GM23248 (cell line): Measurements from ENCODE around the gene CCDC63. TPM values are rescaled to one million over a fixed set of nuclear protein-coding genes. Genes with fewer than 3 reads are reported as not detected.

Source experiments
- DNase-seq: peaks from one replicate; pipeline ENCODE4 v3.0.0-alpha.2; 2015
- H2AFZ ChIP-seq: fragments of 200-600 bp; sonication (generic); 2 replicates; pipeline ENCODE4 v1.6.1; 2016; ENCODE audit warnings: antibody characterized with exemption
- H3F3A ChIP-seq: fragments of 200-600 bp; sonication (generic); 2 replicates; pipeline ENCODE4 v1.6.1; 2016; ENCODE audit warnings: mild to moderate bottlenecking, antibody characterized with exemption, mixed run types; ENCODE audit not compliant: insufficient read depth
- H3K27ac ChIP-seq: fragments of 200-600 bp; sonication (generic); 2 replicates; pipeline ENCODE4 v1.5.1; 2016; ENCODE audit warnings: mild to moderate bottlenecking
- H3K27me3 ChIP-seq: fragments of 200-600 bp; sonication (generic); replicated peaks from 2 replicates; pipeline ENCODE4 v1.6.1; 2016; ENCODE audit warnings: mild to moderate bottlenecking; ENCODE audit not compliant: insufficient read depth
- H3K36me3 ChIP-seq: fragments of 200-600 bp; sonication (generic); 2 replicates; pipeline ENCODE4 v1.6.1; 2016; ENCODE audit warnings: low read depth, mild to moderate bottlenecking
- H3K4me1 ChIP-seq: fragments of 200-600 bp; sonication (generic); 2 replicates; pipeline ENCODE4 v1.6.1; 2016; ENCODE audit warnings: mild to moderate bottlenecking; ENCODE audit not compliant: insufficient read depth
- H3K4me2 ChIP-seq: fragments of 200-600 bp; sonication (generic); one replicate; pipeline ENCODE4 v1.6.1; 2016; ENCODE audit warnings: mild to moderate bottlenecking; ENCODE audit not compliant: unreplicated experiment
- H3K4me3 ChIP-seq: fragments of 200-600 bp; sonication (generic); 2 replicates; pipeline ENCODE4 v1.5.1; 2016; ENCODE audit warnings: mild to moderate bottlenecking
- H3K79me2 ChIP-seq: fragments of 200-600 bp; sonication (generic); 2 replicates; pipeline ENCODE4 v1.6.1; 2016; ENCODE audit warnings: mild to moderate bottlenecking; ENCODE audit not compliant: insufficient read depth
- H3K9ac ChIP-seq: fragments of 200-600 bp; sonication (generic); 2 replicates; pipeline ENCODE4 v1.6.1; 2016; ENCODE audit warnings: mild to moderate bottlenecking
- H3K9me2 ChIP-seq: fragments of 200-600 bp; sonication (generic); 2 replicates; pipeline ENCODE4 v1.6.1; 2016; ENCODE audit warnings: mixed run types, mild to moderate bottlenecking, moderate library complexity; ENCODE audit not compliant: insufficient read depth
- H3K9me3 ChIP-seq: fragments of 200-600 bp; sonication (generic); one replicate; pipeline ENCODE4 v1.6.1; 2017; ENCODE audit warnings: low read depth
- H4K20me1 ChIP-seq: fragments of 200-600 bp; sonication (generic); 2 replicates; pipeline ENCODE4 v1.6.0; 2016; ENCODE audit not compliant: insufficient read depth
- EZH2 ChIP-seq: fragments of 200-600 bp; sonication (generic); IDR thresholded peaks from 2 replicates; pipeline ENCODE4 v1.6.1; 2018; ENCODE audit warnings: antibody characterized with exemption, mild to moderate bottlenecking; ENCODE audit not compliant: insufficient read depth, poor library complexity, severe bottlenecking
- EZH2phosphoT487 ChIP-seq: fragments of 200-600 bp; sonication (generic); IDR thresholded peaks from 2 replicates; pipeline ENCODE4 v1.6.1; 2018; ENCODE audit warnings: antibody characterized with exemption, moderate library complexity, mild to moderate bottlenecking, low read depth; ENCODE audit not compliant: insufficient read depth
- WGBS, 2 experiments: methylation state at CpG; one replicate each; pipeline ENCODE4 v1.1.6; 2015 to 2017; ENCODE audit warnings: low lambda C conversion rate in 2 of 2, low coverage in 1 of 2; ENCODE audit errors: missing lambda C conversion rate in 2 of 2; 5-methylcytosine and 5-hydroxymethylcytosine counted together
- in situ Hi-C: fragments of 300-500 bp; cut with MboI; formaldehyde crosslinking; loops from 2 replicates; pipeline ENCODE4 v1.15.0; 2020
- polyA plus RNA-seq: library from polyadenylated mRNA; unstranded; fragments of >200 nt; fragmentation: Nextera tagmentation; extraction: Ambion mirVana; gene quantifications from 2 replicates; pipeline ENCODE4 v1.2.1, GENCODE V29; 2016
- total RNA-seq: library from RNA; depleted of rRNA; stranded (reverse); fragments of >200 nt; shearing (Covaris generic); gene quantifications from 2 replicates; pipeline ENCODE4 v1.2.3, GENCODE V29; 2014

CCDC63 gene
- total and polyA plus RNA-seq, 2 experiments from 2014 or later: not detected

DNA sequence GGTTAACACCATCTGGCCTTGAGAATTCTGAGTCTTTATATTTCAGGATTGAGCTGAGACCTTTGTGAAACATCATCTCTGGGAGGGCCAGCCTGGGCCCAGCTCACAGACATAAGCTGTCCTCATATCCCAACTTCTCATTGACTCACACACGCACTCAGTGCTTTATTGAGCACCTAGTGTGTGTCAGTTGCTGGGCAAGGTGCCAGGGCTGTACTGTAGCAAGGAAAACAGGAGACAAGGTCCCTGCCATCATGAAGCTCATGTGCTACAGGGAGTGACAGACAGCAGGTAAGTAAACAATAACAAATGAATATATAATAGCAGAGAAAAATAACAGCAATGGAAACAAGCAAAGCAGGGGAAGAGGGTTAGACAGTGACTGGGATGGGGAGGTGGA, 30.5 kb upstream of the CCDC63 start:
- Histone ChIP-seq H3K9me2 (no peaks in the 10 kb centered on the region), H3K79me2 (no peaks in the 10 kb centered on the region), H4K20me1 (no peaks in the 10 kb centered on the region), H3K27me3 (peaks cover 22% of the 10 kb centered on the region), H3K4me3 (no peak overlapping the region), H3K4me1 (no peaks in the 10 kb centered on the region), H3K9me3 (no peaks in the 10 kb centered on the region), H2AFZ (no peak overlapping the region), H3K27ac (no peak overlapping the region), H3K36me3 (no peaks in the 10 kb centered on the region), H3K4me2 (no peak overlapping the region), H3F3A (no peaks in the 10 kb centered on the region), H3K9ac (no peak overlapping the region)
- in situ Hi-C loops: no loop called here
- WGBS, 2 experiments: 81 to 83% methylated on average over 1 of the region's 1 CpG
- TF ChIP-seq EZH2phosphoT487: no peak
- no peak for DNase-seq

DNA sequence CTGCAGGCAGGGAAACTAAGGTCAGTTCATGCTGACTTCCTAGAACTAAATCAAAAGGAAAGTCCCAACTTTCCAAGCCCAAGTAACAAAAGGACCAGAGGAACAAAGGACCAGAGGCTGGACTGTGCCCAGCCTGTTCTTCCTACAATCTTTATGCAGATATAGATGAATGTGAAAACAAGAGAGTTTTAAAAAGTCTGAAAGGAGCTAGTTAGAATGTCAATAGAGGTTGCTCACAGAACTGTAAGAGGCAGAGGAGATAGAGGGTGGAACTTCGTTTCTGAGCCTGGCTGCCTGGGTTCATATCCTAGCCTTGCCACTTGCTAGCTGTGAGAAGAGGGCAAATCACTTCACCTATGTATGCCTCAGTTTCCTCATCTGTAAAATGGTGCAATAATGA, 30.0 kb upstream of the CCDC63 start:
- 14 to 33% methylated on average over 1 of the region's 1 CpG for WGBS, 2 experiments

DNA sequence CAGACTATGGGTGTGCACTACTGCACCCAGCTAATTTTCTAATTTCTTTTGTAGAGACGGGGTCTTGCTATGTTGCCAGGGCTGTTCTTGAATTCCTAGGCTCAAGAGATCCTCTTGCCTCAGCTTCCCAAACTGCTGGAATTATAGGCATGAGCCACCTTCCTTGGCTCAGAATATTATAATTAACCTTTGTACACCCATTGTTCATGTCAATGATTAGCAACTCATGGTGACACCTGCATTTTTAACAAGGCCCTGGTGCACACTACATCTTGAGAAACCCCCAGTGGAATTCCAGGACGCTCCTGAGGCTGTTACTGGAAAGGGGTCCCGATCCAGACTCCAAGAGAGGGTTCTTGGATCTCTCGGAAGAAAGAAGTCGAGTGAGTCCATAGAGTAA, 28.3 kb upstream of the CCDC63 start:
- H3K27ac ChIP-seq: no peak overlapping the region
- H3K9me2 ChIP-seq: no peaks in the 10 kb centered on the region
- no peaks in the 10 kb centered on the region for H3K36me3 ChIP-seq
- H3K79me2 ChIP-seq: no peaks in the 10 kb centered on the region
- H2AFZ ChIP-seq: no peak overlapping the region
- in situ Hi-C loops: no loop called here
- TF ChIP-seq EZH2phosphoT487: no peak
- TF ChIP-seq EZH2: no peak
- H3K4me3 ChIP-seq: no peak overlapping the region
- no peaks in the 10 kb centered on the region for H3K9me3 ChIP-seq
- no peaks in the 10 kb centered on the region for H3F3A ChIP-seq
- no peaks in the 10 kb centered on the region for H4K20me1 ChIP-seq
- WGBS, 2 experiments: 66 to 71% methylated on average over 5 of the region's 5 CpGs
- H3K27me3 ChIP-seq: peaks cover 1% of the 10 kb centered on the region
- no peaks in the 10 kb centered on the region for H3K4me1 ChIP-seq
- H3K9ac ChIP-seq: no peak overlapping the region
- no peak for DNase-seq
- no peak overlapping the region for H3K4me2 ChIP-seq

More for the DNA sequence above, 30.0 kb upstream of the CCDC63 start:
- no peaks in the 10 kb centered on the region for H4K20me1 ChIP-seq
- no peak overlapping the region for H3K9ac ChIP-seq
- H3F3A ChIP-seq: no peaks in the 10 kb centered on the region
- no peak for TF ChIP-seq EZH2phosphoT487
- no peak for TF ChIP-seq EZH2
- H3K4me2 ChIP-seq: no peak overlapping the region
- H3K36me3 ChIP-seq: no peaks in the 10 kb centered on the region
- H3K79me2 ChIP-seq: no peaks in the 10 kb centered on the region
- H2AFZ ChIP-seq: no peak overlapping the region
- H3K27me3 ChIP-seq: peaks cover 18% of the 10 kb centered on the region
- in situ Hi-C loops: no loop called here
- no peaks in the 10 kb centered on the region for H3K9me3 ChIP-seq
- H3K27ac ChIP-seq: no peak overlapping the region
- H3K9me2 ChIP-seq: no peaks in the 10 kb centered on the region
- H3K4me3 ChIP-seq: no peak overlapping the region
- no peak for DNase-seq
- no peaks in the 10 kb centered on the region for H3K4me1 ChIP-seq

DNA sequence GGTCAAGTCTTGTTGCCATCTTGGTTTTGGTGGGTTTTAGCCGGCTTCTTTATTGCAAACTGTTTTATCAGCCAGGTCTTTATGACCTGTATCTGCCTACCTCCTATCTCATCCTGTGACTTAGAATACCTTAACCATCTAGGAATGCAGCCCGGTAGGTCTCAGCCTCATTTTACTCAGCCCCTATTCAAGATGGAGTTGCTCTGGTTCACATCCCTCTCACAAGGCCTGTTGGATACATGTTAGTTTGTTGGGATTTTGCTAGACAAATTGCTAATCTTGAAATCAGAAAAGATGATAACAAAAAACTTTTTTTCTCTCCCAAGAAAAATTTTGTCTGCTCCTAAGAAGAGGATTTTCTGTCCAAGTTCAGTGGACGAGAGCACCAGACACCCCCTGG, 27.6 kb upstream of the CCDC63 start:
- no peaks in the 10 kb centered on the region for H3K36me3 ChIP-seq
- no peaks in the 10 kb centered on the region for H3F3A ChIP-seq
- TF ChIP-seq EZH2 (no peak), EZH2phosphoT487 (no peak)
- H3K9me2 ChIP-seq: no peaks in the 10 kb centered on the region
- no peaks in the 10 kb centered on the region; the same call in none of the 2 replicates for H3K27me3 ChIP-seq
- no peak overlapping the region for H3K9ac ChIP-seq
- H3K9me3 ChIP-seq: no peaks in the 10 kb centered on the region
- WGBS, 2 experiments: 71 to 80% methylated on average over 3 of the region's 3 CpGs
- no peaks in the 10 kb centered on the region for H3K79me2 ChIP-seq
- in situ Hi-C loops: no loop called here
- no peak overlapping the region for H3K4me3 ChIP-seq
- no peak overlapping the region for H3K27ac ChIP-seq
- H2AFZ ChIP-seq: no peak overlapping the region
- H3K4me2 ChIP-seq: no peak overlapping the region
- DNase-seq: no peak
- H3K4me1 ChIP-seq: no peaks in the 10 kb centered on the region
- no peaks in the 10 kb centered on the region for H4K20me1 ChIP-seq

DNA sequence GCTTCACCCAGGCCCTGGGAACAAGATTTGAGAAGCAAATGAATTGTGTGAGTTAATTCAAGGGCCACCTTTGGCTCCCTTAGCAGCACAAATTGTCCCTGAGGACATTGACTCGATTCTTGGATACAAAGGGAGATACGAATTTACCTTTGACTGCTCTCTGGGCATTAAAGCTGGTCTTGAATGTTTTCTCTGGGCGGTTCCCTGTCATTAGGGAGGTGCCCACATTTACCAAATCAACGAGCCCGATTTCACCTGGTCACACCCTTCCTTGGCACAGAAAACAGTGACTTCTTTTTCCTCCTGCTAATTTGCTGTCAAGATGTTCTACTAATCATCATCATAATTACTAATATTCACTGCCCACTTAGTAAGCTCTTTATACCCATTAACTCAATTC, 27.1 kb upstream of the CCDC63 start:
- H4K20me1 ChIP-seq: no peaks in the 10 kb centered on the region
- H3K27me3 ChIP-seq: no peaks in the 10 kb centered on the region; the same call in 1 of the 2 replicates
- H3K4me2 ChIP-seq: no peak overlapping the region
- no peak for DNase-seq
- H2AFZ ChIP-seq: no peak overlapping the region
- no peaks in the 10 kb centered on the region for H3K9me2 ChIP-seq
- H3K4me1 ChIP-seq: no peaks in the 10 kb centered on the region
- in situ Hi-C loops: no loop called here
- TF ChIP-seq EZH2 (no peak), EZH2phosphoT487 (no peak)
- H3K79me2 ChIP-seq: no peaks in the 10 kb centered on the region
- no peaks in the 10 kb centered on the region for H3F3A ChIP-seq
- 57 to 66% methylated on average over 5 of the region's 5 CpGs for WGBS, 2 experiments
- H3K9me3 ChIP-seq: no peaks in the 10 kb centered on the region
- H3K36me3 ChIP-seq: no peaks in the 10 kb centered on the region
- no peak overlapping the region for H3K9ac ChIP-seq
- H3K4me3 ChIP-seq: no peak overlapping the region
- no peak overlapping the region for H3K27ac ChIP-seq
